Prostate gland (tissue), 2 donors: ENCODE results near the gene WDR49.

Experiments
- CTCF ChIP-seq, 4 experiments: fragments of 200-600 bp in 2 of 4; fragments of 450-650 bp in 2 of 4; sonication (generic) in 2 of 4; IDR thresholded peaks; 1 replicate in 3 of 4; 2 replicates in 1 of 4; pipeline ENCODE4 v1.5.1; 2016 to 2019; ENCODE audit warnings: antibody characterized with exemption in 4 of 4, mild to moderate bottlenecking in 2 of 4, moderate library complexity in 2 of 4
- POLR2A ChIP-seq: fragments of 450-650 bp; IDR thresholded peaks from one replicate; pipeline ENCODE4 v1.6.1; 2016; ENCODE audit warnings: antibody characterized with exemption, mild to moderate bottlenecking
- POLR2AphosphoS5 ChIP-seq: sonication (generic); formaldehyde crosslinking; IDR thresholded peaks from one replicate; pipeline ENCODE4 v1.6.1; 2017; ENCODE audit warnings: antibody characterized with exemption

- TF ChIP-seq CTCF (IDR thresholded peaks at IDR 0.05): no peak
- TF ChIP-seq POLR2A: no peak
- no peak for TF ChIP-seq POLR2AphosphoS5
Measured at GRCh38 chr3:167668651-167669050, 14.9 kb upstream of the WDR49 start.
